ENCODE data around the gene BMPR1A.

DNA sequence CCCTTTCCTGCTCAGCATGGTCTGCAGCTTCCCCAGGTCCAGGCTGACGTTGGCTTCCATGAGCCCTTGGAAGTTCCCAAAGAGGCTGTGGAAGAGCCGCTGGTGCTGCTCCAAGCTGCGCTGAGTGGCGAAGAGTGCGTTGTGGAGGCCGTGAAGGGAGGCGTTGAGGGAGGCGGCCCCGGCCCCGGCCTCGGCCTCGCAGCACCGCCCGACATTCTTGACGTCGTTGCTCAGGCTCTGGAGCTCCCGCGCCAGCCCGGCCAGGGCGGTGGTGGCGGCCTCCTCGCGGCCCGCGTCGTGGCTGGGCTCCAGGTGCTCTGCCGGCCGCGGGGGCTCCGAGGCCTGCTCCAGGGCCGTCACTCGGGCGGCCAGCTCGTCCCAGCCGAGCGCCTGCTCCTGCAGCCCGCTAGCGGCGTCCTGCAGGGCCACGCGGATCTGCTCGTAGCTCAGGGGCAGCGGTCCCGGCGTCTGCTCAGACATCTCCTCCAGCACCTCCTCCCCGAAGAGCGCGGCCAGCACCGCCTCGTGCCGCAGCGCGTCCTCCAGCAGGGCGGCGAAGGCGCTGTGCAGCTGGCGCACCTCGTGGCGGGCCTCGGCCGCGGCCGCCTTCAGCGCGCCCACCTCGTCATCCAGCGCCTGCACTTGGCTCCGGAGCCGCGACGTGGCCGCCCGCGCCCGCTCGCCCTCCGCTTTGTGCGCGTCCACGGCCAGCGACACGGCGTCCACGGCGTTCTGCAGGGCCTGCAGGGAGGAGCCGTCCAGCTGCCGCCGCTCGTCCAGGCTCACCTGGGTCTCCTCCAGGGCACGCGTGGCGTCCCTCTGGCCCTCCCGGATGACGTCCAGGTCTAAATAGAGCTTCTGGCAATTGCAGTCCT, 186.3 kb downstream of the BMPR1A start:
- TF ChIP-seq, protein P1, sequence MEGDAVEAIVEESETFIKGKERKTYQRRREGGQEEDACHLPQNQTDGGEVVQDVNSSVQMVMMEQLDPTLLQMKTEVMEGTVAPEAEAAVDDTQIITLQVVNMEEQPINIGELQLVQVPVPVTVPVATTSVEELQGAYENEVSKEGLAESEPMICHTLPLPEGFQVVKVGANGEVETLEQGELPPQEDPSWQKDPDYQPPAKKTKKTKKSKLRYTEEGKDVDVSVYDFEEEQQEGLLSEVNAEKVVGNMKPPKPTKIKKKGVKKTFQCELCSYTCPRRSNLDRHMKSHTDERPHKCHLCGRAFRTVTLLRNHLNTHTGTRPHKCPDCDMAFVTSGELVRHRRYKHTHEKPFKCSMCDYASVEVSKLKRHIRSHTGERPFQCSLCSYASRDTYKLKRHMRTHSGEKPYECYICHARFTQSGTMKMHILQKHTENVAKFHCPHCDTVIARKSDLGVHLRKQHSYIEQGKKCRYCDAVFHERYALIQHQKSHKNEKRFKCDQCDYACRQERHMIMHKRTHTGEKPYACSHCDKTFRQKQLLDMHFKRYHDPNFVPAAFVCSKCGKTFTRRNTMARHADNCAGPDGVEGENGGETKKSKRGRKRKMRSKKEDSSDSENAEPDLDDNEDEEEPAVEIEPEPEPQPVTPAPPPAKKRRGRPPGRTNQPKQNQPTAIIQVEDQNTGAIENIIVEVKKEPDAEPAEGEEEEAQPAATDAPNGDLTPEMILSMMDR (conservative IDR thresholded peaks at IDR 0.05), result no peak
- TF ChIP-seq EZH2 (IDR thresholded peaks at IDR 0.05; ENCODE audit: low read depth), result no peak

All from PC-9 (cell line).